Ramos (cell line): ENCODE results near the gene SF3B4.
"Not testable (repeated sequence)": the region's sequence is repeated elsewhere in the genome, so short reads cannot be mapped to it uniquely, and the experiment has no call there.

Source experiments
- in situ Hi-C: fragments of 300-500 bp; cut with MboI; formaldehyde crosslinking; loops from one replicate; pipeline ENCODE4 v1.14.3; 2022; ENCODE audit warnings: low sequenced_read_pairs; ENCODE audit not compliant: unreplicated experiment

The SF3B4 gene

DNA sequence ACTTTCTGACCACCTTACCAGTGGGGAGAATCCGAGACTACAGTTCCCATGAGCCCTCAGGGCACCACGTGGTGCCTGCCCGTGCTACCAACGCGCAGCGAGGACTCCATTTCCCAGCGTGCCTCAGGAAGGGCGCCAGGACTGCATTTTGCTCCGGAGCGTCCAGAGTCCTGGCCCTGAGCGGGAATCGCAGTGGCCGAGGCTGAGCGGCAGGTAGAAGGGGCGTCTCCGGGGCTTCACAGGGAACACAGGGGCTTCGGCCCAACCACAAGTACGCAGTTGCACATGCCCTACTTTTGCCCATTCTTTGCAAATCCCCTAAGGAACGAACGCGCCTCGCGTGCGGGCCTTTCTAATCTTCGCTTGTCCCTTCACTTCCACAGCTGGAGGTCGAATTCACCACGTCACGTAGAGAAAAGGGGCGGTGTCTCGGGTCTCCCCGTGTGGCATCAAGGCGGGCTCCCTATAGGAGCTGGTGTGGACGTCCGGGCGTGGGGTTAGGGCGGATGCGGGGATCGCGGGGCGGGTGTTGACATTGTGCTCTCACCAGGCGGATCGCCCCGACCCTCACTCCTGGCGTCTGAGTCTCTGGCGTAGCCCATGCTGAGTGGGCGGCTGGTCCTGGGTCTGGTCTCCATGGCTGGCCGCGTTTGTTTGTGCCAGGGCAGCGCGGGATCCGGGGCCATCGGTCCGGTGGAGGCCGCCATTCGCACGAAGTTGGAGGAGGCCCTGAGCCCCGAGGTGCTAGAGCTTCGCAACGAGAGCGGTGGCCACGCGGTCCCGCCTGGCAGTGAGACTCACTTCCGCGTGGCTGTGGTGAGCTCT lies 27.9 kb downstream of the SF3B4 start, which contains the start of gene BOLA1:
Gene BOLA1, plus strand, starts transcription at position 109 of the 825 bp plus-strand sequence. Its CDS starts 492 bp downstream, at position 601.
- in situ Hi-C loops, result no loop called here

GRCh38 chr1:149896575-149896974 lies 31.0 kb downstream of the SF3B4 start:
- in situ Hi-C loops, result no loop called here

- in situ Hi-C loops, result no loop called here
Measured at GRCh38 chr1:149888999-149889289, 38.7 kb downstream of the SF3B4 start.

- in situ Hi-C loops, result no loop called here
Measured at GRCh38 chr1:149888247-149888998, 39.2 kb downstream of the SF3B4 start.

DNA sequence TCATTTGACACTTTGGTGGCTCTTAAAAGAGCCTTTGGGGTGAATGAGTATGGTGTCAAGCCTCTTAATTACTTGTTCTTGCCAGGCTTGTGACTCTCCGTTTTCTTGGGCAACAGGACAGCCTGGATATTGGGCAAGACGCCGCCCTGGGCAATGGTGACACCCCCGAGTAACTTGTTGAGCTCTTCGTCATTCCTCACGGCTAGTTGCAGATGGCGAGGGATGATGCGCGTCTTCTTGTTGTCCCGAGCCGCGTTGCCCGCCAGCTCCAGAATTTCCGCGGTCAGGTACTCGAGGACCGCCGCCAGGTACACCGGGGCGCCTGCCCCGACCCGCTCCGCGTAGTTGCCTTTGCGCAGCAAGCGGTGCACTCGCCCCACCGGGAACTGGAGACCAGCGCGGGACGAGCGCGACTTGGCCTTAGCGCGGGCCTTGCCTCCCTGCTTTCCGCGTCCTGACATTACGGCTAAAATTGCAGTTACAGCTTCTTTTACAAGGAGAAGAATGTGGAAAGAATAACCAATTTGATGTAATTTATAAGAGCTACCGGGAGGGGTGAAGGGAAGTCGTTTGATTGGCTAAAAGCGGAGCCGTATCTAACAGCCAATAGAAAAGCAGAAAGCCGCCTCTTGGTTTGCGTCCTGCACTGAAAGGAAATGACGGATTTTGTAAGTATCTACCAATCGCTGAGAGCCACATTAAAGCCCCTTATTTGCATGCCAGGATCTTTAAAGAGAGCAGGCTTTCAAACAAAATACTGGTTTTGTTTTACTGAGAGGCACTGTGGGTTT lies 40.0 kb downstream of the SF3B4 start:
- in situ Hi-C loops, result no loop called here

GRCh38 chr1:149887196-149887455 lies 40.5 kb downstream of the SF3B4 start:
- in situ Hi-C loops, result not testable (repeated sequence)

- in situ Hi-C loops, result no loop called here
Measured at GRCh38 chr1:149886396-149887195, 41.0 kb downstream of the SF3B4 start.

- in situ Hi-C loops, result not testable (repeated sequence)
Measured at GRCh38 chr1:149886121-149886395, 41.5 kb downstream of the SF3B4 start.

- in situ Hi-C loops, result no loop called here
Measured at GRCh38 chr1:149885339-149886120, 42.1 kb downstream of the SF3B4 start.

DNA sequence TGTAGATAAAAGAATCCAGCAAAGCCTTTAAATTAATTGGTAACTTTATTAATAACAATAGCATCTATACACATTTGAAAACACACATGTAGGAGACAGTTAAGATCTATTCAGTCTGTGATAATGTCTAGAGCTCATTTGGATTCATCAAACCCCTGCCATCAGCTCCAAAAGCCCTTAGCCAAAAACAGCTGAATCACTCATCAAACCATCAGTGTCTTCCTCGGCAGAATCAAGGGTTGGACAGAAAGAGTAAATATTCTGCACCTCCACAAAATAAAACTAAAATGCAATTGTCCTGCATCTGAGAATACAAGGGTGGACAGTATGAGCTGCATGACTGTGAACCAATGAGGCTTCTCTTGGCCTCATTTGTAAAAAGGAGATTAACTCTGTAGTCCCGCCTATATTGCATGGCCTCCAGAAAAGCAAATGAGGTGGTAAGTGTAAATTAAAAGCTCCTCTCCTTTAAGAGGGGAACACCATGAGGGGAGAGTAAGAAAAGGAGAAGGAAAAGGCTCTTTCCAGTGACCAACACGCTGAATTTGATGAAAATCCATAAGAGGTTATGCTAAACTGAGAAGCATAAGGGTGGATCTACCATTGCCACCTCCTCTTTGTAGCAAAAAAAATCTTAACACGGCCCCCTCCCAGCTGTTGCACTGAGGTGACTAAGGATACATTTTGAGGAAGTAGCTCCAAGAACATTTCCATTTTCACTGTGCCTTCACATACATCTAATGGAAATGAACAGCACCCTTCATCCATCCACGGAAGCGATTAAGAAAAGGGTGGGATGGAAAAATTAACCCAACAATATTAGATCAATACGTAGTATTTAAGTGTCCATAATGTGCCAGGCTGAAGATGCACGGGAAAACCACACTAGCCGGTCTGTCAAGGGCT lies 42.9 kb downstream of the SF3B4 start:
- in situ Hi-C loops, result no loop called here

- in situ Hi-C loops, result no loop called here
Measured at GRCh38 chr1:149883598-149884247, 43.9 kb downstream of the SF3B4 start.

DNA sequence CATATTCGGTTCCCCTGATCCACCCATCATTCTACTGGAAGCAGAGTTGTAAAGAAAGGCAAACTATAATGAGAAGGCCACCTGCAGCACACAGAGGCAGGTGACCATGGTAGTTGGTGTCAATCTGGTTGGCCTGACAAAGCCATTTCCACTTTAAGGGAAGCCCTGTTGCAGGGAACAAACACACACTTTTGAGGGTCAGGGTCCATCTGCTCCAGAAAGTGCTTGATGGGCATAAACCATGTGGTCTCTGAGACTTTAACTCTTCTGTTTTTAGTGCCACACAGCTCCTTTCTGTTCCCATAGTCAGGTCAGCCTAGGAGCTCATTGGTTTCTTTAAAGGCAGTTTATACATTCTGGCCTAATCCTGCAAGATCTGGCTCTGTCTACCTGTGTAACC lies 45.7 kb downstream of the SF3B4 start:
- in situ Hi-C loops, result no loop called here

- in situ Hi-C loops, result no loop called here
Measured at GRCh38 chr1:149879556-149879955, 48.0 kb downstream of the SF3B4 start.

DNA sequence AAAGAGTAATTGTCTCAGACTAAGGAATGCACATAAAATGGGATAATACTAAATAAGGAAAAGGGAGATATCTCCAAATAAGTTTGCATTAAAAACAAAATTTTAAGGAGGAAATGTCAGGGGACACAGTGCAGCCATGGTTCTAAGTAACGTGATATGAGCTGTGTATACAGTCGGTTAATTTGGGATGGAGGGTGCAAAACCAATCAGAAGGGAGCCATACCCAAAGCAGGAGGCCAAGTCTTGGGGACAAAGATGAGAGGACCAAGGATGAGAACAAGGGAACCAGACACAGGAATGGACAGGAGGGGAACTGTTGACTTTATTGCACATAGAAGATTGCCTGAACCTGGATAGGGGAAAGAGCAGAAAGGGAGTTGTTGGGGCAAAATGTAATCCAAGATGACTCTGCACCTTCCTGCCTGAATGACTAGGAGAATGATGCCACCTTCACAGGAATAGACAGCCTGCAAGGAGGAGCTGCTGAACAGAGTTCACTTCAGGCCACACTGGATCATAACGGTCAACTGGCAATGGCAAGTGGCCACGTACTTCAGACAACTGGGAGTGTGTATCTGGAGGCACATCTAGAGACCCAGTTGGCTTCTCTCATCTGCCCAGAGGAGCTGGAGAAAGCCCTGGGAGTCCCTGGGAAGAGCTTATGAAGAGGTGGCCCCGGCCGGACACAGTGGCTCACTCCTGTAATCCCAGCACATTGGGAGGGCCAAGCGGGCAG lies 50.2 kb downstream of the SF3B4 start:
- in situ Hi-C loops, result no loop called here
